ENCODE data around the gene SNX21.
"Not testable (repeated sequence)": the region's sequence is repeated elsewhere in the genome, so short reads cannot be mapped to it uniquely, and the experiment has no call there.

SNX21 gene

DNA sequence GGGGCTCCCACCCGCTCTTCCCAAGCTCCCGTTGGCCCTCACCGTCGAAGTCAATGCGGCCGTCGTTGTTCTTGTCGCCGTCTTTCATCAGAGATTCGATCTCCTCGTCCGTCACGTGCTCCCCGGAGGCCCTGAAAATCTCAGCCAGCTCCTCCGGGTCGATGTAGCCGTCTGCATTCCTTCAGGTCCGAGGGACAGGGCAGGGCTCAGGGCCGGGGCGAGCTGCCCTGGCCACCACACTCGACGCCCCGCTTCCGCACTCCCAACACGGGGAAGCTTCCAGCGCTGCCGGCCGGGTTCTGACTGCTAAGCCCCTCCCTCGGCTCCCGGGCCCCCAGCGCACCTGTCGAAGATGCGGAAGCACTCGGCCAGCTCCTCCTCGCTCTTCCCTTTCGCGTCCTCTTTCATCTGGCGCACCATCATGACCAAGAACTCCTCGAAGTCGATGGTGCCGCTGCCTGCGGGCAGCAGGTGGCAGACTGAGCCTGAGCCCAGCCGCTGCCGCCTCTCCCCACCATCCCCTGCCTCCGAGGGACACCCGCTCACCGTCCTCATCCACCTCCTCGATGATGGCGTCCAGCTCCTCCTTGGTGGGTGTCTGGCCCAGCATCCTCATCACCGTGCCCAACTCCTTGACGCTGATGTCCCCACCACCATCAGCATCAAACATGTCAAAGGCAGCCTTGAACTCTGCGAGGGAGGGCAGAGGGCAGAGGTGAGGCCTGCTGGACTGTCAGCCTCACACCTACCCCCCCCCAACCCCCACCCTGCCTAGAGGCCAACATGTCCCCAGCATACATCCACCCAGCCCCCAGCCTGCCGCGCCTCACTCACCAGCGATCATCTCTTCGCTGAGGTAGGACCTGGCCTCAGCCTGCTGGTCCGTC is 9.4 kb upstream of the SNX21 start:
- no peak for DNase-seq

GRCh38 chr20:45826381-45827019 is 7.1 kb upstream of the SNX21 start:
- peak; percentile 97 for DNase-seq

DNA sequence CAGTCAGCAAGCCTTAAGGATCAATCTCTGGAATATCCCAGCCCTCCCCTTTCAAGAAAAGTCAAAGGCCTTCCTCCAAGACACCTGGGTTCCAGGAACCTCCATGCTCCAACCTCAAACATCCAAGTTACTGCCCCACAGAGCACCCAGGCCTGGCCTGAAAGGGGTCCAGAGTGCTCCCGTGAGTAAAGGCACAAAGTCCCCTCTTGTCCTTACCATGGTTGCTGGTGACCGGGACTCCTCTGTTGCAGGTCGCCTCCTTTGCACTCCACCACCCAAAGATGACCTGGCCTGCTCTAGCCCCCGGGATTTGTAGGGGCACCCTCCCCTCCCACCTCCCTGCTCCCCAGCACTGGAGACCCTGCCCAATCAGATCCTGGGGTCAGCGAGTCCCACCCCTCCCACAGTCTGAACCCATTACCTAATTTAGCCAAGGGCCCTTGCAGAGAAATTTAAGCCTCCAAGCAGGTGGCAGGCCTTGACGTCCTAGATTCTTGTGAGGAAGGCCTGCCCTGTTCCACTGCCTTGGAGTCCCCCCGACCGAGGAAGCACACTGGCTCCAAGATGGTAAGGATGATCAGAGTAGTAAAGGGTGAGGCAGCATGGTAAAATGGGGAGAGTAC is 6.5 kb upstream of the SNX21 start, which contains the start of gene TNNC2:
TSS of gene TNNC2 (minus strand) at position 283 of the 623 bp plus-strand sequence. CDS start at position 219, 64 bp downstream.
- peak; percentile 39 for DNase-seq

- no peak for DNase-seq
Measured at GRCh38 chr20:45827712-45828111, 5.9 kb upstream of the SNX21 start.

GRCh38 chr20:45828589-45828988 is 5.0 kb upstream of the SNX21 start:
- no peak for DNase-seq

- not testable (repeated sequence) for DNase-seq
Measured at GRCh38 chr20:45829673-45830106, 3.9 kb upstream of the SNX21 start.

DNA sequence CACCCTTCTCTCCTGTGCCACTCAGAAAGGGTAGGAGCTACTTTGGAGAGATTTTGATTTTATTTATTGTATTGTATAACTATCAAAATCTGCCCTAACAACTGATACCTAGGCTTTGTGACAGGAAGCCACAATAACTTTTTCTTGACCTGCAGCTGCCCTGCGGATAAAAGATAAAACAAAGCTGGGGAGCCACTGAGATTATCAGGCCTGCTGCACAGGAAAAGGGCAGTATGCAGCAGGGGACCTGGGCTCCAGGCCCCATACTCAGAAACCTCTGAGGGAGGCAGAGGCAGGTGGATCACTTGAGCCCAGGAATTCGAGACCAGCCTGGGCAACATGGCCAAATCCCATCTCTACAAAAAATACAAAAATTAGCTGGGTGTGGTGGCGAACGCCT is 980 bp upstream of the SNX21 start:
- DNase-seq: no peak

DNA sequence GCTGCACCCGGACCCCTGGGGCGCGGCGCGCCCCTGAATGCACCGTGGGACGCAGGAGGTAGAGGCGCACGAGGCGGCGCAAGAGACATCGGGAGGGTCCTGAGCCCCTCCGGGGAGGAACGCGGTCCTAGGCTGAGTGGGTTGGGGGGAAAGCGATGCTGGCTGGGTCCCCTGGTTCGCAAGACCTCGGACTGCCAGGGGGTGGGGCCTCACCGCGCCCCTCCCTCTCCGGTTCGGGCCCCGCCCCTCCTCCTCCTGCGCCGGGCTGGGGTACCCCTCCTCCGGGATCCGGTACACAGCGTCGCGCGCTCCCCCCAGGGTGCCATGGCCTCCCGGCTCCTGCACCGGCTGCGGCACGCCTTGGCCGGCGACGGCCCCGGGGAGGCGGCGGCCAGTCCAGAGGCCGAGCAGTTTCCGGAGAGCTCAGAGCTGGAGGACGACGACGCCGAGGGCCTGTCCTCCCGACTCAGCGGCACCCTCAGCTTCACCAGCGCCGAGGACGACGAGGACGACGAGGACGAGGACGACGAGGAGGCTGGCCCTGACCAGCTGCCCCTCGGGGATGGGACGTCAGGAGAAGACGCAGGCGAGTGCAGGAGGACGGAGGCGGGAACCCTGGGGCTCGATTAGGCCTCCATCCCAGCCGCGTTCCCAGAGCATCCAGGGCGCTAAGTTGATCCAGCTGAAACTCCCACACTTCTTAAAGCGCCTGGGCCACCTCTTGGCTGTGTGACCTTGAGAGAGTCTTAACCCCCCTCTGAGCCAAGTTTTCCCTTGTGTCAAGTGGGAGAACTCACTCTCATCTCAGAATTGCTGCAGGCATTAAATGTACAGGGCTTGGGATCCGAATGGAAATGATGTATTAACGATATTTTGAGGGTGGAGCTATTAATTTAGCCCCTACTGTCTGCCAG is 541 bp downstream of the SNX21 start:
- no peak for DNase-seq

GRCh38 chr20:45834797-45835161 is 1.2 kb downstream of the SNX21 start:
- DNase-seq: no peak

DNA sequence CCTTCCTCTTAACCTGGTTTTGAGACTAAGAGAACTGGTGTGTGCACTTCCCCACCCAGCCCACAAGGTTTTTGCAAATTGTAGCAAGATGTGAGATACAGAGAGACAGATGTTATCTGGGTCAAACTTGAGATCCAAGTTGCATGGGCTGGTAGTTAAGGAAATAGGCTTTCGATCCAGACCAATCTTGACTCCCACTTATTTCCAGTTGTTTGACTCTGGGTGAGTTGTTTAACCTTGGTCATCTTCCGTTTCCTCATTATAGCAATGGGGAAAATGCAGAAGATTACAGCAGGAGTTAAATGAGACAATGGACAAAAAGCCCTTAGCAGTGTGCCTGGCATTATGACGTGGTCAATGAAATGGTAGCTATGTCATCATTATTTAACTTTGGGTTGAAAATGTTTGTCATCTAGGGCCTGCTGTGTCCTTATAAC is 1.7 kb downstream of the SNX21 start:
- DNase-seq: no peak

DNA sequence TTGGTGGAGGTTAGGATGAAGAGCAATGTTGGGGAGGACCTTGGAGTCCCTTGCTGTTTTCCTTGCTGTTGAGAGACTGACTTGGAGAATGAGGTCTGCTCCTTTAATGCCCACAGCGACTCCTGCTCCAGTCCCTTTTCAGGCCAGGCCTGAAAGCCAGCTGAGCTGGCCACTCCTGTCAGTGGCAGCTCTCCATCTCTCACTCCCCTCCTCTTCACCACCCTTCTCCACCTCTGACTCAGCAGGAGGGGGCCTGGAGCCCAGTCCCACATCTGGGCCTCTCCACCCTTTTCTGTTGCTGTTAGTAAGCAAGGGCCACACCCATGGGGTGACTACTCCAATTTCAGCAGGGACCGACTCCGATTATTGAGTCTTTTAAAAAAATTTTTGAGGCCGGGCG is 2.2 kb downstream of the SNX21 start:
- DNase-seq: no peak

GRCh38 chr20:45836841-45837240 is 3.2 kb downstream of the SNX21 start:
- DNase-seq: peak; percentile 73

DNA sequence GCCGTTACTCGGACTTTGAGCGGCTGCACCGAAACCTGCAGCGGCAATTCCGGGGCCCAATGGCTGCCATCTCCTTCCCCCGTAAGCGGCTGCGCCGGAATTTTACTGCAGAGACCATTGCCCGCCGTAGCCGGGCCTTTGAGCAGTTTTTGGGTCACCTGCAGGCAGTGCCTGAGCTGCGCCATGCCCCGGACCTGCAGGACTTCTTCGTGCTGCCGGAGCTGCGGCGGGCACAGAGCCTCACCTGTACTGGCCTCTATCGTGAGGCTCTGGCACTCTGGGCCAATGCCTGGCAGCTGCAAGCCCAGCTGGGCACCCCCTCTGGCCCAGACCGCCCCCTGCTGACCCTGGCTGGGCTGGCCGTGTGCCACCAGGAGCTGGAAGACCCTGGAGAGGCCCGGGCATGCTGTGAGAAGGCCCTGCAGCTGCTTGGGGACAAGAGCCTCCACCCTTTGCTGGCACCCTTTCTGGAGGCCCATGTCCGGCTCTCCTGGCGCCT is 7.2 kb downstream of the SNX21 start:
- DNase-seq: no peak

DNA sequence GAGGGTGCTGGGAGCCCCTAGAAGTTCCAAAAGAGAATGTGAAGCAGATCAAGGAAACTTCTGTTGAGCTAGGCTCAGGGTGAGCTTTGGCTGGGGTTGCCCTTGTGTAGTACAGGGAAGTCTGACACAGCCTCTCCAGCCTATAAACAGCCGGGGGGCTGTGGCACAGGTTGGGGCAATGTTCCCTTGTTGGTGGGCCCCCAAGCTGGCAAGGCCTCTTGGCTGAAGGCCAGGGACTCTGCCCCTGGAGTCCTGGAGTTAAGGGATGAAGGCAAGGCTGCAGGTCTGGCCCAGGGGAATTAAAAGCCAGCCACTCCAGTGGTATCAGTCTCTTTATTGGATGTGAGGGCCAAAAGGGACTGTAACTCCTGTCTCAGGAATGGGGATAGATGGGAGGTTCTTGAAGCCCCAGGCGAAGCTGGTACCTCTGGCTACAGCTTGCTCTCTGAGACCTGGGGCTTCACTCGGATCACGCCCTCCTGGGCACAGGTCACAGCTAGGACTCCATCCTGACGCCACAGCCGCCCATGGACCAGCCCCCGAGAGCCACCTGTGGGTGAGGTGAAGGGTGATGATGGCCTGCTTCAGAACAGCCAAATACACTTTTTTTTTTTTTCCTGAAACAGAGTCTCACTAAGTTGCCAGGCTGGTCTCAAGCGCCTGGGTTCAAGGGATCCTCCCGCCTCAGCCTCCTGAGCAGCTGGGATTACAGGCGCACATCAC is 8.0 kb downstream of the SNX21 start:
- DNase-seq: no peak

GRCh38 chr20:45842169-45842812 is 8.7 kb downstream of the SNX21 start:
- DNase-seq: no peak

GRCh38 chr20:45843506-45843905 is 9.9 kb downstream of the SNX21 start:
- no peak for DNase-seq

GRCh38 chr20:45845452-45845851 is 11.9 kb downstream of the SNX21 start:
- no peak for DNase-seq

DNA sequence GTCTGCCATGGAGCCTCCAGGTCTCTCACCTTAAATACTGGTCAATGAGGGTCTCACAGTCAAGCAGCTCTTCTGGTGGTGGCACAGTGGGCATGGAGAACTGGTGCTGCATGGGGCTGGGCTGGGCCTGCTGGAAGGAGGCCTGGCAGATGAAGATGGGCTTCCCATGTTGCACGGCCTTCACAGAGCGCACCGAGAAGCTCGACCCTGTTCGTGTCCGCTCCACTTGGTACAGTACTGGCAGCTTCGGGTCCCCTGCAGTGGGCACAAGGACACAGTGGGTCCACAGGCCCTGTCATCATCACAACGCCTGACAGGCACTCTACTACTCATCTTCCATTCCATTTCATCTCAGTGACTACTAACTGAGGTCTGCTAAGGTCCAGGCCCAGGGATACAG is 14.8 kb downstream of the SNX21 start:
- no peak for DNase-seq

DNA sequence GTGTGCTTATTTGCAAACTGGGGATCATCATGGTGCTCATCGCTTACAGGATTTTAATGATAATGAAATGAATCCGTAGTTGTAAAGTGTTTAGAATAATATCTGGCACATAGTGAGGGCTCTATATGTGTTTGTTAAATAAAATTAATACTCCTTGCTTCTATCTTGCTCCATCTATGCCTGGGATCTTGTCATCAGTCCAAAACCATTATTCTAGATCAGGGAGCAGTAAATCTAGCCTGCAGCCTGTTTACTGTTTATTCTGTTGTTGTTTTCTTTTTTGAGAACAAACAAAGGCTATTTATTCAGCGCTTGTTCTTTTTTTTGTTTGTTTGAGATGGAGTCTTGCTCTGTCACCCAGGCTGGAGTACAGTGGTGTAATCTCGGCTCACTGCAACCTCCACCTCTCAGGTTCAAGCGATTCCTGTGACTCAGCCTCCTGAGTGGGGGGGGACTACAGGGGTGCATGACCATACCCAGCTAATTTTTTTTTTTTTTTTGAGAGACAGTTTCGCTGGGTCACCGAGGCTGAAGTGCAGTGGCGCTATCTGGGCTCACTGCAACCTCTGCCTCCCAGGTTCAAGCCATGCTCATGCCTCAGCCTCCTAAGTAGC is 15.5 kb downstream of the SNX21 start:
- DNase-seq: no peak

DNA sequence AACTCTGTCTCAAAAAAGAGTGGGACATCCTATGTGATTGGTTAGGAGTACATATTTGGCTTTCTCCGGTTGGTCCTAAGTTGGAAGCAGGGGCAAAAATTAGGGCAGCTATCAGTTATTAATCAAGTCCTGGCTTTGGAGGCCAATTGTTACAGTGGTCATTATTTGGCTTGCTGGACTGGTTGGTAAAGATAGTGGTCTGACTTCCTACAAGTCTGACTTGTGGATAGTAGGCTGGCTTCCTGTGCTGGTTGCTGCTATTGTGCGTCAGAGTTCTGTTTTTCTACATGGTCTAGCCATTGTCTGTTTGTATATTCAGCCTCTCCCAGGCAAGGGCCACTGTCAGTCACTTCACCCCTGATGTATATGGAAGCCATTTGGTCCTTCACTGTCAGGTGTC is 16.6 kb downstream of the SNX21 start:
- DNase-seq: no peak

DNA sequence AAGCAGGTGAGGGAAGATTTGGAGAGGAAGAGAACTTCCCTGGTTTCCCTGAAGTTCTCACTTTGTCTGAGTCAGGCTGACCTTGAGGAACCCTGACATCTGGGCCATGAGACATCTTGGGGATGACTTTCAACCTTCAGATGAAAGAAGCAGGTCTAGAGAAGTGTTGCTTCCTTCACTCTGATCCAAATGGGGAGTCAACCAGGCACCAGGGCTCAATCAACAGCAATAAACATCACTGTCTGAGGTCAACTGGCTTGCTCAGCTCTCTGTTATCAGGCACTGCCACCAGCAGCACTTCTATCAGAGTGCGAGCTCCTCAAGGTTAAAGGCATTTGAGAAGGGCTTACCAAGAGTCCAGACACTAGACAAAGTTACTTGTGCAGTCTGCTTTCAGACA is 17.3 kb downstream of the SNX21 start:
- DNase-seq: no peak

All from NCI-H524 treated with DMSO at 0.1 percent for 48 hours (cell line).